HEK293T (cell line): Measurements from ENCODE around the gene NECTIN1.

Source experiments
- CTCF ChIA-PET: fragments of 350-600 bp; formaldehyde crosslinking; extraction: SDS; loops from one replicate; lab custom pipeline; 2021; ENCODE audit warnings: antibody characterized with exemption, inconsistent platforms; lab: Yijun Ruan, JAX
- POLR2A ChIA-PET: fragments of 350-600 bp; formaldehyde crosslinking; extraction: SDS; loops from one replicate; lab custom pipeline; 2020; ENCODE audit warnings: antibody characterized with exemption, inconsistent platforms; lab: Yijun Ruan, JAX
- DNase-seq: peaks from one replicate; pipeline ENCODE4 v3.0.0; 2012; ENCODE audit warnings: mixed read lengths; ENCODE audit errors: extremely low spot score
- ARNT ChIP-seq: fragments of 450-650 bp; IDR thresholded peaks from 2 replicates; pipeline ENCODE4 v1.6.1; 2017; ENCODE audit warnings: mild to moderate bottlenecking
- BHLHE40 ChIP-seq: fragments of 450-650 bp; IDR thresholded peaks from 2 replicates; pipeline ENCODE4 v1.6.1; 2016; ENCODE audit warnings: mild to moderate bottlenecking, moderate library complexity, borderline replicate concordance
- CTBP1 ChIP-seq: fragments of 450-650 bp; IDR thresholded peaks from 2 replicates; pipeline ENCODE4 v1.6.1; 2016; ENCODE audit warnings: borderline replicate concordance
- ELF4 ChIP-seq: fragments of 450-650 bp; IDR thresholded peaks from 2 replicates; pipeline ENCODE4 v1.6.1; 2017; ENCODE audit warnings: antibody characterized with exemption
- FOXA1 ChIP-seq: fragments of 450-650 bp; IDR thresholded peaks from 2 replicates; pipeline ENCODE4 v1.6.1; 2016; ENCODE audit warnings: mild to moderate bottlenecking
- FOXK2 ChIP-seq: fragments of 450-650 bp; IDR thresholded peaks from 2 replicates; pipeline ENCODE4 v1.6.1; 2016; ENCODE audit warnings: mild to moderate bottlenecking
- FOXM1 ChIP-seq: fragments of 450-650 bp; IDR thresholded peaks from 2 replicates; pipeline ENCODE4 v1.6.1; 2017; ENCODE audit warnings: mild to moderate bottlenecking, borderline replicate concordance
- HDGF ChIP-seq: fragments of 450-650 bp; IDR thresholded peaks from 2 replicates; pipeline ENCODE4 v1.6.1; 2017; ENCODE audit warnings: antibody characterized with exemption, borderline replicate concordance
- L3MBTL2 ChIP-seq: fragments of 450-650 bp; conservative IDR thresholded peaks from 2 replicates; pipeline ENCODE4 v1.6.1; 2016; ENCODE audit warnings: mild to moderate bottlenecking
- LEF1 ChIP-seq: fragments of 450-650 bp; IDR thresholded peaks from 2 replicates; pipeline ENCODE4 v1.6.1; 2017; ENCODE audit warnings: mild to moderate bottlenecking, borderline replicate concordance
- NFRKB ChIP-seq: fragments of 450-650 bp; IDR thresholded peaks from 2 replicates; pipeline ENCODE4 v1.6.1; 2016; ENCODE audit warnings: mild to moderate bottlenecking, moderate library complexity
- PKNOX1 ChIP-seq: fragments of 450-650 bp; IDR thresholded peaks from 2 replicates; pipeline ENCODE4 v1.6.1; 2016
- SP1 ChIP-seq: fragments of 450-650 bp; IDR thresholded peaks from 2 replicates; pipeline ENCODE4 v1.6.1; 2017
- SUZ12 ChIP-seq: fragments of 450-650 bp; IDR thresholded peaks from 2 replicates; pipeline ENCODE4 v1.6.1; 2016; ENCODE audit warnings: mild to moderate bottlenecking
- TARDBP ChIP-seq: fragments of 450-650 bp; IDR thresholded peaks from 2 replicates; pipeline ENCODE4 v1.6.1; 2016
- ZNF384 ChIP-seq: fragments of 450-650 bp; IDR thresholded peaks from 2 replicates; pipeline ENCODE4 v1.6.1; 2016

Gene NECTIN1

GRCh38 chr11:119756169-119756865, 27.3 kb upstream of the NECTIN1 start:
- ChIA-PET CTCF (no interaction called here), POLR2A (no interaction called here)
- TF ChIP-seq CTBP1: no peak
- no peak for TF ChIP-seq HDGF
- TF ChIP-seq LEF1: no peak
- TF ChIP-seq SP1: no peak
- no peak for TF ChIP-seq TARDBP
- no peak for TF ChIP-seq SUZ12
- TF ChIP-seq ZNF384: no peak
- TF ChIP-seq BHLHE40: no peak
- no peak for TF ChIP-seq ARNT
- TF ChIP-seq FOXA1: no peak
- TF ChIP-seq FOXK2: no peak
- TF ChIP-seq NFRKB: no peak
- no peak for TF ChIP-seq L3MBTL2
- no peak for DNase-seq

- ChIA-PET POLR2A (no interaction called here), CTCF (no interaction called here)
- TF ChIP-seq FOXK2 (no peak), ELF4 (no peak), HDGF (no peak), NFRKB (no peak), LEF1 (no peak), ZNF384 (no peak), BHLHE40 (no peak), FOXA1 (no peak), TARDBP (no peak), SP1 (no peak), PKNOX1 (no peak), ARNT (no peak), L3MBTL2 (no peak), SUZ12 (no peak), CTBP1 (no peak), FOXM1 (no peak)
- no peak for DNase-seq
Observed at GRCh38 chr11:119755356-119756071, 26.5 kb upstream of the NECTIN1 start.

- ChIA-PET POLR2A (no interaction called here), CTCF (no interaction called here)
- TF ChIP-seq ARNT (no peak), FOXK2 (no peak), LEF1 (no peak), BHLHE40 (no peak), SUZ12 (no peak), SP1 (no peak), CTBP1 (no peak), FOXA1 (no peak), L3MBTL2 (no peak), HDGF (no peak), ELF4 (no peak), NFRKB (no peak), PKNOX1 (no peak), FOXM1 (no peak), ZNF384 (no peak), TARDBP (no peak)
- no peak for DNase-seq
Observed at GRCh38 chr11:119754656-119755355, 25.8 kb upstream of the NECTIN1 start.

- CTCF ChIA-PET: no interaction called here
- POLR2A ChIA-PET: no interaction called here
- DNase-seq: no peak
- TF ChIP-seq LEF1 (no peak), BHLHE40 (no peak), FOXM1 (no peak), HDGF (no peak), FOXA1 (no peak), NFRKB (no peak), FOXK2 (no peak), ZNF384 (no peak), CTBP1 (no peak), PKNOX1 (no peak), SP1 (no peak), ELF4 (no peak), TARDBP (no peak), SUZ12 (no peak), L3MBTL2 (no peak), ARNT (no peak)
Observed at GRCh38 chr11:119754199-119754598, 25.2 kb upstream of the NECTIN1 start.

- CTCF ChIA-PET: no interaction called here
- no peak for DNase-seq
- POLR2A ChIA-PET: no interaction called here
- TF ChIP-seq SUZ12 (no peak), FOXM1 (no peak), LEF1 (no peak), ELF4 (no peak), ZNF384 (no peak), HDGF (no peak), FOXK2 (no peak), ARNT (no peak), CTBP1 (no peak), BHLHE40 (no peak), SP1 (no peak), NFRKB (no peak)
Observed at GRCh38 chr11:119752946-119753345, 23.9 kb upstream of the NECTIN1 start.
